ENCODE data around the gene NAALADL2.
"Not testable (repeated sequence)": the region's sequence is repeated elsewhere in the genome, so short reads cannot be mapped to it uniquely, and the experiment has no call there.

NAALADL2 gene

GRCh38 chr3:175591375-175591774 lies 732.2 kb downstream of the NAALADL2 start:
- DNase-seq (ENCODE audit: low read depth) = no peak

GRCh38 chr3:175593331-175593730 lies 734.2 kb downstream of the NAALADL2 start:
- DNase-seq (ENCODE audit: low read depth) = no peak

DNA sequence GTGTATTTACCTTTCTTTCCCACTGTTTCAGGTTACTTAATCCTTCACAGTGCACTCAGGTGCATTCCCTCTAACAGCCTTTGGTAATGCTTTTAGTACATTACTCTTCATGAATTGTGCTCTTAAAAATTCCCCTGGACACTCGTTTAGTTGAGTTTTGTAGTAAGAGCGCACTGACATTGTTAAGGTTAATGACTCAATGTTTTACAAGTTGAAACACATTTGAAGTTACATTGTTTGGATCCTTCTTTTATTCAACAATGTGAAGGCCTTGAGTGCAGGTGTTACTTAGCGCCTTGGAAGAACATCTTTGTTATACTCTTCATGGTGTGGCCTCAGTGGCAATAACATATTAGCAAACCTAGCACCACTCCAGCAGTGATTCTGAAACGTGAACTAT lies 739.6 kb downstream of the NAALADL2 start:
- no peak for DNase-seq (ENCODE audit: low read depth)

DNA sequence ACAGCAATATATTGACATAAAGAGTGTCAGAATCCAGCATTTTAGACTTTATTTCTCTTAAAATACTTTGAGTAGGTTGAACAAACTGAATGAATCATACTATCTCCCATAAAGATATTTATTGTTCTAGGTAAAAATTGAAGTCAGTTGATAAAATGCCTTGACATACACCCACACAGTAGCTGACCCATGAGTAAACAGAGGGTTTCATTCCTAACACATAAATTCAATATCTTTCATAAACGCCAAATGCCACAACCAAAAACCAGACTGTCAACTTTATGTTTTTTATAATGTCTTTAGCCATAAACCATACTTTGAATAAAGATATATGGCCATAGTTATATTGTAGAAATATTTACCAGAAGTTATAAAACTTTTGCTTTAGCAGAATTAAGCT lies 742.4 kb downstream of the NAALADL2 start:
- DNase-seq (ENCODE audit: low read depth) = no peak

DNA sequence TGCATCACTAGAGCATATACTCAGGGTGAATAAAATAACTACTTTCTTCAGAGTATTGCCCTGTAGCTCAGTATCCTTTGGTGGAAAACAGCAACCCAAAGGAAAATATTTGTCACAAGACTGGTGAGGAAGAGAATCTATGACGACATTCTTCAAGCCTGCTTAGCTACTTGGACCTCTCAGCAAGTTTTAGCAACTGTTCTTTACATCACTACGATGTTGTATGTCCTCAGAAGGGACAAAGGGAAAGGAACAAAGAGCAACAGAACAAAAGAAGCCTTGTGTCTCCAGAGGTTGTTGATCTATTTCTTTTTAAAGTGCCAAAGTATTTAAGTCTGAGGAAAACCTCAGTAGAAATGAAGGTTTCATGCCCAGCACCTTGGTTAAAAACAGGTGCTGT lies 746.7 kb downstream of the NAALADL2 start:
- no peak for DNase-seq (ENCODE audit: low read depth)

DNA sequence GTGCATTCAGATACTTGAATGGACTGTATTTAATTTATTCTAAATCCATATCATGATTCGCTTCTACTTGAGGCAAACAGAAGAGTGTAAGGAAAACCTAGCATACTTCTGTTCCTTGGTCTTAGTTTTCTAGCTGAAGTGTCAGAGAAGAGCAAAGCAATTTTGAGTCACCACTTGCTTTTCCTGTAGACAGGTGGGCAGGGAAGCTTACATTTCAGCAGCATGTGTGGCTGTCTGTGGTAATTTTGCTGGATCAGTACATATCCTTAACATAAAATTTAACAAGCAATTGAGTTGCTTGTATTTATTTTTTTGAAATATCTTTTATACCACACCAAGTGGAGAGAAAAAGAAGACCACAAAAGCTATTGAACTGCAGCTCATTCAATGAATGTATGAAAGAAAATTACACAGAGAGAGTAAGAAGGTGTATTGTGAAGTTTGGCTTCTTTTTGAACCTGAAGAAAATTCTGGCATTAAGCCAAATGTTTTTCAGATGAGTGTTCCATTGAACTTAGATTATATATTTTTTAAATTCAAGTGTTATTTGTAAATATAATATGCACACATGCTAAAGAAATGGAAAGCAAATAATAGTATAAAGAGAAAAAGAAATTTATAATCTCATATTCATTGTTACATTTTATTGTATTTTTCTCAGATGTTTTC lies 747.6 kb downstream of the NAALADL2 start:
- DNase-seq (ENCODE audit: low read depth) = no peak

DNA sequence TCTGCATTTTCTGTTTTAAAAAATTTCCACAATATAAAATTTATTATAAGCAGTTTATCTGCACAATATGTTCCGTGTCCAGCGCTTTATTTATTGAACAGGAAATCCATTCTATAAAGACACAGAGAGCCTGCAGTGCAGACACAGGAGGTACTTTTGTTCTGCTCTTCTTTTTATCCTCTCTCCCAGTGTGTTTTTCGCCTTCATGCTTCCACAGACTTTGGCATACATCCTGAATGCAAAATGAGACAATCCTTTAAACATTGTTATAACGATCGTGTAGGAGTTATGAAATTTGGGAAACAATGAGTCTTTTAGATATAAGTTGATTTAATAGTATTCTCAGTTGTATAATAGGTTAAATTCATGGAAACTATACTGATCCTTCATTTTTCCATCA lies 749.2 kb downstream of the NAALADL2 start:
- no peak for DNase-seq (ENCODE audit: low read depth)

- DNase-seq (ENCODE audit: low read depth) = no peak
Measured at GRCh38 chr3:175608911-175609310, 749.8 kb downstream of the NAALADL2 start.

- no peak for DNase-seq (ENCODE audit: low read depth)
Measured at GRCh38 chr3:175612487-175613196, 753.5 kb downstream of the NAALADL2 start.

DNA sequence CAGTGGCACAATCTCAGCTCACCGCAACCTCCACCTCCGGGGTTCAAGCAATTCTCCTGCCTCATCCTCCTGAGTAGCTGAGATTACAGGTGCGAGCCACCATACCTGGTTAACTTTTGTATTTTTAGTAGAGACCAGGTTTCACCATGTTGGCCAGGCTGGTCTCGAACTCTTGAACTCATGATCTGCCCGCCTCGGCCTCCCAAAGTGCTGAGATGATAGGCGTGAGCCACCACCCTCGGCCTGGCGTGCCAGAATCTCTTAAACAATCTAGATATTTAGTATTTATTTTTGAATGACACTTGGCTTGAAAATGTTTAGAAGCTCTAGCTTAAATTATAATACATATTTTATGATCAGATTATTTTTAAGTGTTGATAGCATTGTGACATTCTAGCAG lies 755.0 kb downstream of the NAALADL2 start:
- not testable (repeated sequence) for DNase-seq (ENCODE audit: low read depth)

GRCh38 chr3:175617247-175617646 lies 758.1 kb downstream of the NAALADL2 start:
- DNase-seq (ENCODE audit: low read depth) = no peak

DNA sequence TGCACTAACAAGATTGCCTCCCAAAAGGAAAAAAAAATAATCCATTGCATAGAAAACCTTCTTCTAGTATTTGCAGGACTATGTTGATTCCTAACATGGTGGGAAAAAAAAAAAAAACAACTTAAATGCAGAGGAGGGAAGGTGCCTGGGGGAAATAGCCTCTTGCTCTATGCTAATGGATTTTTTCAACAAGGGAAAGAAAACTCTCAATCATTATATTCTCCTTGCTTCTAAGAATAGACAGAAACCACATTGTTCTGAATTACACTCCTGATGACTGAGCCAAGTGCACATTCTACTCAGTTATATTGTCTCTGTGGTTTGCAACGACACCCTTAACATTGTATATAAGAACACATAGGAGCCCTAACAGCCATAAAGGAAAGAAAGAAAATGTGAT lies 760.2 kb downstream of the NAALADL2 start:
- no peak for DNase-seq (ENCODE audit: low read depth)

DNA sequence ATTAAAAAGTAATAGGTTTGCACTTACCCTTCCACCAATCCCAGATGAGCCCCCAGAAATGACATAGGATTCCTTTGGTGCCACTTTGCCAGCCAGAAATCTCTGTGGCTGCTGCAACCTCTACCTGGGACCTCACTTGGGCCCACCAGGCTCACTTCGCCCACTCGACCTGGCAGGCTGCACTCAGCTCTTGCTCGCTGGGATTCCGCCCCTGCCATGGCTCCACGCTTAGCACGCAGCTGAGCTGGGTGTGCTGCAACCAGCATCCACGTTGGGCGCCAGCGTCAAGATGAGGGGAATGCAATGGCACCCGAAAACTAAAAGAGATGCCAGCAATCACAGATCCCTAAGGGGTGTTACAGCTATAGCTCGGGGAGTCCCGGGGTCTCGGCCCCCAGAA lies 761.0 kb downstream of the NAALADL2 start:
- no peak for DNase-seq (ENCODE audit: low read depth)

DNA sequence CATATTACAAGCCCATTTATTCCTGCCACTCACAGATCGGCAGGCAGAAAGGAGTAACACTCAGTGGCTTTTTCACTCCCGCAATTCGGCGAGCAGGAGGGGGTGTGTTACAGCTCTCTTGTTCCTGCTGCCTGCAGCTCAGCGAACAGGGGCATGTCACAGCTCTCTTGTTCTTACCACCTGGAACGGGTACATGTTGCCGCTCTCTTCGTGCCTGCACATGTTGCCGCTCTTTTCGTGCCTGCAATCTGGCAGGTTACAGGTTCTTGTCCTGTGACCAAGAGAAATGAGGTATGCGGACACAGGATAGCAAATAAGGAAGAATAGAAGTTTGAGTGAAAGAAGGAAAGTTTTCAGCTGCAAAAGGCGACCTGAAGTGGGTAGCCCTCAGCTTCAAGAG lies 761.4 kb downstream of the NAALADL2 start:
- DNase-seq (ENCODE audit: low read depth) = no peak

- DNase-seq (ENCODE audit: low read depth) = no peak
Measured at GRCh38 chr3:175640958-175641357, 781.8 kb downstream of the NAALADL2 start.

- DNase-seq (ENCODE audit: low read depth) = no peak
Measured at GRCh38 chr3:175646865-175647264, 787.7 kb downstream of the NAALADL2 start.

- no peak for DNase-seq (ENCODE audit: low read depth)
Measured at GRCh38 chr3:175648899-175649298, 789.8 kb downstream of the NAALADL2 start.

DNA sequence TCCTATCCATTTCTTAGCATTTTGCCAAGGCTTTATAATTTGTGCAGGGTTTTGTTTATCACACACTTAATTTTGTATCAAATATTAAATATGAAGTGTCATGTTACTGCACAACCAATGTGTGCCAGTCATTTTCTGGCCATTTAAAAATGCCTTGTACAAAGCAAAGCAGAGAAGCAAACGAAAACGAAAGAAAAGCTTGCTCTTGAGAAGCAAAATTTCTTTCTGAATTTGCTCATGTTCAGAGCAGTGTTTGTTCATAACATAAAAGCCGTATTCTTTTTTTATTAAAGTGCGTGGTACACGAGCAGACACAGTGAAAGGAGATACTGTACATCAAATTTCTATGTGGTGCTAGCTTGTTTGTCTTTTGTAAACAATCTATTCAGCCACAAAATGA lies 792.6 kb downstream of the NAALADL2 start:
- DNase-seq (ENCODE audit: low read depth) = no peak

DNA sequence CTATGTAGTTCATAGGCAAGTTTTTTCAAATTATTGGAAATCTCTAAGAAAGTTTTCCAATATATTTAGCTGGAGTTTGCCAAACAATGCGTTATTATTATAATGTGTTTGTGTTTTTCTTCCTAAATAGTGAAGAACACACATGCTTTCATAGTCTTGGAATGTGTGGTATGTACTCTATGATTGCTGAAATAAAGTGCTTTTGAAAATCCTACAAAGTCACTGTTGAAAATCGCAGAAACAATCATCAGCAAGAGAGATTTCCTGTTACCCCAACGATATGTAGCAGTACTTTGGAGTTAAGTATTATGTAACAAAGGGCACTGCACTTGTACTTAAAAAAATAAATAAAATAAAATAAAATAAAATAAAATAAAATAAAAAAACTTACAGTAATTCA lies 796.2 kb downstream of the NAALADL2 start:
- DNase-seq (ENCODE audit: low read depth) = no peak

- no peak for DNase-seq (ENCODE audit: low read depth)
Measured at GRCh38 chr3:175656461-175656860, 797.3 kb downstream of the NAALADL2 start.

DNA sequence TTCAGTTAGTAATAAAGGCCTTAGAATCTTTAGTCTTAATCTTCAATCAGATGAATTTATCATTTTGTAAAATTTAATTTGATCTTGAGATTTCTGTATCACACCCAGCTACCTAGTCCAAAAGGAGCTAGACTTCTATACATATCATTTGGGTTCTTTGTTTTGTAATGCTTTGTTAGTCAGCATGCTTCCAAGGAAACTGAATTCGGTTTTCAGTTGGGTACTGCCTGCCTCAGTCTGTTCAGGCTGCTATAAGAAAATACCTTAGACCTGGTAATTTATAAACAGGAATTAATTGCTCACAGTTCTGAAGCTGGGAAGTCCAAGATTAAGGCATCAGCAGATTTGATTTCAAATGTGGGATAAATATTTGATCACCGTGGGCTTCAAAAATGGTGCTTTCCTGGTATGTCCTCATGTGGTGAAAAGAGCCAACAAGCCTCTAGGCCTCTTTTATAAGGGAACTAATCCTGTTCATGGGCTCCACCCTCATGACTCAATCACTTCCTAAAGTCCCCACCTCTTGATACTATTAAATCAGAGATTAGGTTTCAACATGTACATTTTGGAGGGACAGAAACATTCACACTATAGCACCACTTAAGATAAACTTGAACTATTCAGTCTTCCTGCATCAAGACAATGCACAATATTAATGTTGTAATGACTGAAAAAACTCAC lies 800.7 kb downstream of the NAALADL2 start:
- no peak for DNase-seq (ENCODE audit: low read depth)

- DNase-seq (ENCODE audit: low read depth) = no peak
Measured at GRCh38 chr3:175662815-175663214, 803.7 kb downstream of the NAALADL2 start.

DNA sequence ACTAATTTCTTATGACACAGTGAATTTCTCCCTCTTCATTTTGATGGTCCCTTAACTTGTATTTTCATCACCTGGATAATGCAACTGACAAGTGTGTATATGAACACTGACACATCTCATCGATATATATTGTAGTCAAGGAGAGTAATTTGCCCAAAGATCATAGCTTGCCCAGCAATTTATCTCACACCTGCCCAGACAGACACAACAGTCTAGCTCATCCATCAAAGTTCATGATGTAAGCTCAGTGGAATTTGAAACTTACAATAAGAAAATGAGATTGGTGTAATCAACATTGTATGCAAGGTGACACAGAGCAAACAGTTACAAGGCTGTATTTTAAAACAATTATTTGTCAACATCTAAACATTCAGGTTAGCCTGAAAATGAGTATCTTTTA lies 805.8 kb downstream of the NAALADL2 start:
- no peak for DNase-seq (ENCODE audit: low read depth)
